GM21825 (cell line): ENCODE measurements around the gene FTCD.
"Not testable (repeated sequence)": the region's sequence is repeated elsewhere in the genome, so short reads cannot be mapped to it uniquely, and the experiment has no call there.

ENCODE experiments used
- ATAC-seq: cut with Tn5 transposase; IDR thresholded peaks from one replicate; pipeline ENCODE4 v1.9.1; 2021; ENCODE audit warnings: mild to moderate bottlenecking, moderate library complexity; ENCODE audit not compliant: unreplicated experiment

FTCD gene

GRCh38 chr21:46171996-46172862 is 16.9 kb upstream of the FTCD start:
- no peak for ATAC-seq

- no peak for ATAC-seq
These were observed 16.2 kb upstream of the FTCD start for GRCh38 chr21:46171585-46171984.

GRCh38 chr21:46170436-46171193 is 15.2 kb upstream of the FTCD start:
- ATAC-seq, result not testable (repeated sequence)

- ATAC-seq, result no peak
These were observed 13.4 kb upstream of the FTCD start for GRCh38 chr21:46168659-46169386.

- ATAC-seq, result no peak
These were observed 12.9 kb upstream of the FTCD start for GRCh38 chr21:46168238-46168637.

GRCh38 chr21:46165098-46165497 is 9.7 kb upstream of the FTCD start:
- ATAC-seq, result no peak

GRCh38 chr21:46163380-46163779 is 8.0 kb upstream of the FTCD start:
- no peak for ATAC-seq

GRCh38 chr21:46161633-46162592 is 6.5 kb upstream of the FTCD start:
- no peak for ATAC-seq

- ATAC-seq, result no peak
These were observed 5.7 kb upstream of the FTCD start for GRCh38 chr21:46160907-46161632.

GRCh38 chr21:46160657-46160906 is 5.2 kb upstream of the FTCD start:
- ATAC-seq, result no peak

- ATAC-seq, result no peak
These were observed 4.7 kb upstream of the FTCD start for GRCh38 chr21:46159841-46160656.

GRCh38 chr21:46159390-46159789 is 4.0 kb upstream of the FTCD start:
- ATAC-seq, result no peak

- ATAC-seq, result no peak
These were observed 3.4 kb upstream of the FTCD start for GRCh38 chr21:46158666-46159300.

- ATAC-seq, result no peak
These were observed 2.6 kb upstream of the FTCD start for GRCh38 chr21:46157987-46158451.

GRCh38 chr21:46157396-46157986 is 2.1 kb upstream of the FTCD start:
- ATAC-seq, result no peak

- no peak for ATAC-seq
These were observed 1.3 kb upstream of the FTCD start for GRCh38 chr21:46156678-46157077.

GRCh38 chr21:46156378-46156645 is 933 bp upstream of the FTCD start:
- no peak for ATAC-seq

GRCh38 chr21:46154955-46155513 is 345 bp downstream of the FTCD start:
- no peak for ATAC-seq
